HG03175 (cell line): ENCODE data around the gene NCKAP5.

Source experiments
- ATAC-seq: cut with Tn5 transposase; IDR thresholded peaks from one replicate; pipeline ENCODE4 v1.9.1; 2021; ENCODE audit warnings: mild to moderate bottlenecking, moderate library complexity; ENCODE audit not compliant: unreplicated experiment

NCKAP5 gene

DNA sequence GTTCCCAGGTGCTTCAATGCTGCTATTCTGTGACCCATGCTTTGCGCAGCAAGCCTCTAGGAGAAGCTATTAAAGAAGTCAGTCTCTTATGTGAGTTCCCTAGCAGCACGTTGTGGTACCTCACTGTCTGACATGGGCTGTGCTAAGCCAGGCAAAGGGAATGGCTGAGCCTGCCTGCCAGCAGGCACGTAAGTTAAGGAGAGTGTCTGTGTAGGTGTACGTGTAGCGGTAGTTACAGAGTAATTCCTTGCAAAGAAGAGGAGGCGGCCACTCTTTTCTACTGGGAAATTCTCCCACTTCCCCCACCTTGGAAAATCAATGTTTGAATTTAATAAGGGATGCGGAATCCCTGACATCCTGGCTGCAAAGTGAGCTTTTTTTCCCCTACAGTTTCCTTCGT, 774.7 kb downstream of the NCKAP5 start:
- no peak for ATAC-seq

DNA sequence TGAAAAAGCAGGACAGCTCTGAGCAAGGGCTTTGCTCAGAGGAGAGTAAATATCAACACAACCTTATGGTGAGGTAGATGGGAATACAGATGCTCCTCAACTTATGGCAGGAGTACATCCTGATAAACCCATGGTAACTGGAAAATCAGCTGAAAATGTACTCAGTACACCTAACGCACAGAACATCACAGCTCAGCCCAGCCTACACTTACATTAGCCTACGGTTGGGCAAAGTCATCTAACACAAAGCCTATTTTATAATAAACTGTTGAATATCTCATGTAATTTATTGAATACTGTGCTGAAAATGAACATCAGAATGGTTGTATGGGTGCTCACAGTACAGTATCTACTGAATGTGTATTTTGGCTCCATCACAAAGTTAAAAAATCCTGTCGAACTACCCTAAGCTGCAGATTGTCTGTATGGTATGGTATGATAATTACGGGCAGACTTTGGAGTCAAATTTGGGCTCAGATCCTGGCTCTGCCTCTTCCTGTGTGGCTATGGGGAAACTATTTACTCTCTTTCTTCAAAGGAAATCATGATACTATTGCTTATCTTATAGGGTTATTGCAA, 778.0 kb downstream of the NCKAP5 start:
- no peak for ATAC-seq

DNA sequence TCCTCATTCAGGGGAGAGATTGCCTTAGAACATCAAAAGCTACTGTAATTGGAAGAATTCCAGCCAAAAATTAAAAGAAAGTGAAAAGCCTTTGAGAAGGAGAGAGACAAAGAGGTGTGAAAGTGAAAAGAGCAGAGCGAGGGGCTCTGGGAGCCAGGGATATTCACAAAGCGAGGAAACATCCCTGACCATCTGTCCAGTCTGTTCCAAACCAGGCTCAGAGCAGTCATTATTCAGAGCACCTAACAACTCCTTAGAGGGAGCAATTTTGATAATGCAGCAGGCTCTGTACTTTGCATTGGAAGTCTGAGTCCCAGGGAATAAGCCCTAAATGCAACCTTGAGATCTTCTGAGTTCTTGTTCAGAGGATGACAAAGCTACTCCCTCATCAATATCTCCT, 779.2 kb downstream of the NCKAP5 start:
- ATAC-seq, result no peak

DNA sequence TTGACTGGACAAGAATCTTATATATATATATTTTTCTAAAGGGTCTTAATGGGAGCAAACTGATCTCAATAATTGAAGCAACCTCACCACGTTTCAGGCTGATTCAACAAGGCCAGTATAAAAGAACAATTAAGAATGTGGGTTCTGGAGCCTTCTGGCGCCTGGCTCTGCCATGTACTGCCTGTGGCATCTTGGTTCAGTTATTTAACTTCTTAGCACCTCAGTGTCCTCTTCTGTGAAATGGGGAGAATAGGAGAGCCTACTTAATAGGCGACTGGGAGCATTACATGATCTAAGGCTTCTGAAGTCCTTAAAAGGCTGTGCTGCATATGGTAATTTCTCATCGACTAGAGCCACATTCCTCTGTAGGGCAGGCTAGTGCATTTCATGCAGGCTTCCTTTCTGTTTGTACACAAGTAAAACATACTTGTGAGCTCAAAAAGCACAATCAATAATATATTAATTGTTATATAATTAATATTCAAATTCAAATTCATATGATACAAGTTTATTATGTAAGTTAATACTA, 779.9 kb downstream of the NCKAP5 start:
- no peak for ATAC-seq

DNA sequence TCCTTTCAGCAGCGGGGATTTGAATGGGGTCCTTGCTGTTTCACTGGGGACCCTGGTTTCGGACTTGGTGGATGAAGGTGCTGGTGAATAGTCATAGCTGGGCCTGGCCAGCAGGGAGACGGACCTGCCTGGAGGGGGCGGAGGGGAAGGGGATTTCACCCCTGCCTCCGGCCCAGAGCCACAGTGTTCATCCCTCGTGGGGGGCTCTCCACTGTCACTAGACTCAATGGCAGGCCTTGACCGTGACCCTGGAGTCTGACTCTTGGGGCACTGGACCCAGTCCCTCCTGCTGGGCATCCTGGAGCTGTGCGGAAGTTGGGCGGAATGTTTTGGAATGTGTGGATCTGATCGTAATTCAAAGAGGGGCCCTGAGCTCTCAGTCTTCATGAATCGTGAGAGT, 784.4 kb downstream of the NCKAP5 start:
- no peak for ATAC-seq

DNA sequence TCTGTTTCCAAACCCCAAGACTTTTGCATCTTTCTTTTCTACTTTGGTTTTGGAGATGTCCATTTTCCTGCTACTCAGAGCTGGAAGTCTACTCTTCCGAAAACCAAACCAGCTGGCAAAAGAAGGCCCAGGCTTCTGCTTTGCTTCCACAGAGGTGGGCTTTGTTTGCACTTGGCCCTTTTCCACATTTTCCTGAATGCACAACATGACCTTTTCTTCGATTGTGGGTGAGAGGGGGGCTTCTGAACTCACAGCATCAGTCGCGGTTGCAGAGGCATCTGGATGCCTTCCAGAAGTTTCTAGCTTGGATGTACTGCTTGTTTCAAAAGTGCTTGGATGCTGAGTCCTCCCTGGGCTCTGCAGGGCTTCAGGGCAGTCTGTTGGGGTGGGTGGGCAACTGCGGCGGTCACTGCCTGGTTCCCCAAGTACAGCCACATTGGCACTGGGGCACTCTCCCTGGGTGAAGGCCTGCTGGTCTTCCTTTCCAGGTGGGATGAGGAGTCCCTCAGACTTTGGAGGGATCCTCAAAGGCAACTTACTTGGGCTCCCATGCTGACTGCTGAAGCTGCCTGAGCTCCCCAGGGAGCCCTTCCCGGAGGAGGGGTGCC, 786.0 kb downstream of the NCKAP5 start:
- ATAC-seq, result no peak

DNA sequence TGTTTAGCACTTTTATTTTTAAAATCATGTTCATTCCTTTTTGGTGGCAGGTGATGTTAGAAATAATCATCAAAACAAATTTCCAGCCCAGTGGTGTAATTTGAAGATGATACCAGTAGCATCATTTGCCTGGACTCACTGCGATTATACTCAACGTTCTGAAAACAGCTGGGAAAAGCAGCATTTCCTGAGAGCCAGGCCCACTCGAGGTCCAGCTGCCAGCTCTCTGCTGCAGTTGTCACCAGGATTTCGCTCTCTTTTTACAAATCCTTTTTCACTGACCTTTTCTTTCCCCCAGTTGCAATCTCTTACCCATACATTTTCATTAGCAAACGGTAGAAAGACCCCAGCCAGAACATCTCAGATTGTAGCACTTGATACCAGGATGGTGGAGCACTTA, 787.6 kb downstream of the NCKAP5 start:
- no peak for ATAC-seq

DNA sequence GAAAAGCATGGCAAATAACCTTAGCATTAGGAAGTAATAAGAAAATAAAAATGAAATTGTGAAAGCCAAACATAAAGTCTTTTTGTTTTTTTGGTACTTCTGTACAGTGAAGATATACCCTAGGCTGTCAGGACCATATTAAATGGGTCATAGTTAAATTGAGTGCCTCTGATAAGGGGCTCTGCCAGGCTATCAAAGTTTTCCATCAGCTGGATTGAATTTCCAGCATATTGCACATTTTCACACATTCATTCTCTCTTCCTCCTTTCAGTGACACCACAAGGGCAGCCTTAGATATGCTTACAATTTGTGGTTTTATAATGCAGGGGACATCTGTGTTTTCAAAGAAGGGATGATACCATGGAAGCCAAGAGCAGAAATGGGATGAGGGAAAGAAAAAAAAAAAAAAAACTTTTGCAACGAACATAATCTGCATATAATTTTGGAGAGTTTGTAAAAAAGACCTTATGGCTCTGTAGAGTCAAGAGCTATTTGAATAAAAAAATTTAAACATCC, 789.0 kb downstream of the NCKAP5 start:
- ATAC-seq, result no peak

DNA sequence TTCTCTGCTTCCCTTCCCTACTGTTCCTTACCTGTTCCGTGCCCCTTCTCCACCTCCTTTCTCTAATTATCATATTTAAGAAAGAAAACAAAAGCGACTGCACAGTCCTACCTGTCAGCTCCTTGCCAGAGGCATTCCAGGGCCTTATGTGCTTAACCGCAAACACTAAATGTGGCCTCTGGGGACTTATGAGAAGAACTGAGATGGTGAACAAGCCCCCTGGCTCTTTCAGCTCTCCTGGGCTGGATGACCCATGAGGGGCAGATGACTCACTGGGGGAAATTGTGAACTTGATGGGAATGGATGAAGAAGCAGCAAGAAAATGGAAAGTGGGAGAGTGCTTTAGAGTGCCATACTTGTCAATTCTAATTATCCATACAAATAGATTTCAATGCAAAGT, 792.0 kb downstream of the NCKAP5 start:
- no peak for ATAC-seq

DNA sequence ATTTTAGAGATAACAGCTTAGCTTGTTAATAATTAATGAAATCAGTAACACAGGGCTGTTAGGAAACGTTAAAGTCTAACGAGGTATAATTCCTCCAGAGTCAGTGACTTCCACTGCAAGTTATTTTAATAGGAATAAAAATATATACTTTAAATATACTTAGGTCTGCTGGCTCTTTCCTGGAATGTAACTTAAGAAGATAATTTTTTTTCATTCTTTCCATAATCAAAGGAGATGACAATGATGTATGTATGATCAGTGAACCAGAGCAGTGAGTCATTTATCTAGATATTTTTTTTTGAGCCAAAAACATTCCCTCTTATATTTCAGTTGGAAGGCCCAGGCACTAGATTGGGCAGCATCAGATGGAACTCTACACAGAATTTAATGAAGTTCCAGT, 794.1 kb downstream of the NCKAP5 start:
- no peak for ATAC-seq

DNA sequence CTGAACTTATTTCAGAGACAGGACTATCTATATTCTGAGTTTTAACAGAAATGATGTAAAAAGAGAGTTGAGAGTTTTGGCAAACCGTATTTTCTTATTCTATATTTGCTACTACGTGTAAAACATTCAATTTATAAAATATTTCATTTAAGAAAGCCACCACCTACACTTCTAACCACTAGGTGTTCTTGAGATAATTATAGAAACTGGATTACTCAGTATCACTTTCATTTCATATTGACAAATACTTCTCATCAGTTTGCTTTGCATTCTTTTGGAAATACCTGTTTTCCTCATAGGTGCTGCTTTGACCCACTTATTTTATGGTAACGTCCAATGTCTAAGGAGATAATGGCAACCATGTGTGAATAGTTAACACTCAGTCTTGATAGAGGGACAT, 794.9 kb downstream of the NCKAP5 start:
- no peak for ATAC-seq

DNA sequence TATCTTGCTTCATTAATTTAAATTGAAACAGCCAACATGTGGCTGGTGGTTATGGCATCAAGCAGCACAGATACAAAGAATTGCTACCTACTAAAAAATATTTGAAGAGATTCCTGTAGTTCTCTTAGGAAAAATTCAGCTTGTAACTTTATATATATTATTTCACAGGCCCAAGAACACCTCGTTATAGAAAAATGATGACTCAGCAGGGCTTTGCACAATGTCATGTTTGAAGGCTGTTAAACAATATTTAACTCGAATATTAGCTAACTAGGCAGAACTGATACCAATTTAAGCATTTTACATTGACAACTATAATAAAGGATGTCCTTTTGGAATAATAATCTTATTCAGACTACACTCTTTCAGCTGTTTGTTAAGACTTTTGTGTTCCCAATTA, 795.9 kb downstream of the NCKAP5 start:
- ATAC-seq, result no peak

DNA sequence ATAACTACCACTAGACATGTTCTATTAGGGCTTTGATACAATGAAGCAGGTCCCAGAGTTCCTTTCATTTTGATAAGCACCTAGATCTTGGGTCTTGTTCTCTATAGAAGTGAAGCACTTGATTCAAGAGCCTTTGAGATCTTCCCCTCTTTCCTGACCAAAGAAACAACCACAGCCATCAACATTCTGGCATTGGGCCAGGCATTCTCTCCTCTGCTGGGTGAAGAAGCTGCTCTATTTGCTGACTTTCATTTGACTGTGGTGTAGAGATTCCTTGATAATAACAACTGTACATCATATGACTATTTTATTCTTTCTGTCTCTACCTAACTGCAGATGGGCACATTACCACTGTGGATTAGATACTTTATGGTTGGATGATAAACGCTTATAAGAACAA, 801.7 kb downstream of the NCKAP5 start:
- no peak for ATAC-seq

DNA sequence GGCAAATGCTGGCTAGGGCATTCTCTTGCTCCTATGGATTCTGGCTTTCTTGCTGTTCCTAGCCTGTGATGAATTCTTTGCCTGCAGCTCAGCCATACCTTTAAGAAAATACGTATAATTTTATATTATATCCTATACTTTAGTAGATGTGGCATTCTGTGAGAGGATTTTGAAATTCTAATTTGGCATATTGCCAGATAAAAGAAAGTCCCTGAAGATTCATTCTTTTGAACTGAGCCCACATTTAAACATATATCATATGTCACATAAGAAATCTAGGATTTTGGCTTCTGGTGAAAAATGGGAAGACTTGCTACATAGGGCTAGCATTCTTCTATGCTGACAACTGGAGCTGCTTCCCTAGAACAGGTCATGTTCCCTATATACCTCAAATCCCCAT, 806.8 kb downstream of the NCKAP5 start:
- ATAC-seq, result no peak

DNA sequence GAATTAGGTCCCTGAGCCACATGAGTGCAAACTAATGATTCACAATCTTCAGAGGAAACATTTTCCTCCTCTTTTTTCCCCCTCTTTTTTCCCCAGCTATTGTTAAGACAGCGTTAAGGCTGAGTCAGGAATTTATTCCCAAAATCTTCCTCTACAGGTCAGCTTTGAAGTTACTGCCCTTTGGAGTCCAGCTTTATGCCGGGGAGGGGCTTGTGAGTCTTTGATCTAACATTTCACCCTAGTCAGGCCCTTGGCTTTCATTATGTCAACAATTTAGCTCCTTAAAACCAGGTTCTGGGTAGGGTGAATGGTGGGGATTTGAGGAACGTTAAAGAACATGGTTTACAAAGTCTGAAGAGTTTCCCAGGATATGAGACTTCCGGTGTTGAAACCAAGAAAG, 807.3 kb downstream of the NCKAP5 start:
- no peak for ATAC-seq

DNA sequence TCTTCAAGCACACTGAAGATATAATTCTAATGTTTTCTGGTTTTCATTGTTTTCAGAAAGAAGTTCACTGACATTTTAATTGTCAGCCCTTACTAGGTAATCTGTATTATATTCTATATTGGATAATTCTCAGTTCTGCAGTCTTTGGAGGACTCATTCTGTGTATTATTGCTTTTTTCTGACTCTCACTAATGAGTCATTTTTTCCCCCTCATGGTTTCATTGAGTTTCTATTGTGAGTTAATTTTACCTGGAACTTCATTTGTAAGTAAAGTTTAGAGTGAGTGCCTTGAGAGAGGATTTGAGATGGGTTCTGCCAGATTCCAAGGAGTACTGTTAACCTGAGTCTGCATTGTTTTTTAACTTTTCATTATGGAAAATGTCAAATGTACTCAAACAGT, 807.9 kb downstream of the NCKAP5 start:
- ATAC-seq, result no peak

DNA sequence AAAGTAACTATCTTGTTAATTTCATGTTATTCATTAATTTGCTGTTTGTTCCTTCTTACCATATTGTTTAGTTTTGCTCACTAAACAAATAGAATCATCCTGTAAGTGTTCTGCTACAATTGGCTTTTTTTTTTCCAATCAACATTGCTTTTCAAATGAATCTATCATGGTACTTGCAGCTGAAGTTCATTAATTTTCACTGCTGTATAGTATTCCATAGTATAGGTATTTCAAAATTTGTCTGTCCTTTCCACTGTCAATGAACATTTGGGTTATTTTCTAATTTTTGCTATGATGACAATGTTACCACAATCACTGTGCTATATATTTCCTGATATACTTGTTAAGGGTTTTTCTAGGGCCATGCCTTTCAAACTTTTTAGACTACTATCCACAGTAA, 809.3 kb downstream of the NCKAP5 start:
- ATAC-seq, result no peak

DNA sequence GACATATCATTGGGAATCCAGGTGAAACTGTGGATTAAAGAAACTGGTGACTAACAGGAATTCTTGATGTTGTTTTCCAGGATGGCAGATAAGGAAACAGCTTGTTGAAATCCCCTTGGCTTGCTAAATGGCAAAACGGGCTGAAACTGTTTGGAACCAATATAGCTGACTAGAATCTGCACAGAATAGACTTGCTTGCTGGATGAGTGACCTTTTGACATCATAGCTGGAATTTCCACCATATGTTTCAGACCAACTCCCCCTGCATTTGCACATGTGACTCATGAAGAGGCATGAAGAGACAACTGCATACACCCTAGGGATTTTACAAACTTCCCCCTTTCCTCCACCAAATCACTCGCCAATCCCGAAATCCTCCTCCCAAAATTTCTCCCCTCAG, 810.6 kb downstream of the NCKAP5 start:
- ATAC-seq, result no peak

DNA sequence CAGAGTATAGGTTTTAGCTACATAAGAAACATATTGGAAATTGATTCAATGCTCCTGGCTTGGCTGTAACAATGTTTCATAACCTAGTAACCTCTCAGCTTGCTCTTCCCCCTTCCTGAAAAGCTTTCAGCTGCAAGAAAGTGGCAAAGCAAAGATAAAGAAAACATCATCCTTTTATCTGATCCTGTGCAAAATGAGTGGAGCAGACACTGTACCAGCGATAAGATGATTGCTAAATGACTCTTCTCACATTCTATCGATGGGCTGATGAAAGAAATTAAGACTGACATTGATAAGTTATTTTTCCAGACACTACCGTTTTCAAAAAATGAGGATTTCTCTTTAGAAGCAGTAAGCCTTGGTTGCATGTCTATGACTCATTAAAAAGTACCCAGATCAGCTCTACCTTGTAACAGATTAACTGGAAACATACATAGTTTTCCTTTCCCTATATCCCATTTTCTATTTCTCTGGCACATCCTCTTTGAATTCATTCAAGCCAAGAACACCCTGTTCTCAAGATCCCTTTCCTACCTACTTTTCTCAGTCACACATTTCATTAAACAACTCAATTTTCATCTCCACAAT, 811.2 kb downstream of the NCKAP5 start:
- ATAC-seq, result no peak

DNA sequence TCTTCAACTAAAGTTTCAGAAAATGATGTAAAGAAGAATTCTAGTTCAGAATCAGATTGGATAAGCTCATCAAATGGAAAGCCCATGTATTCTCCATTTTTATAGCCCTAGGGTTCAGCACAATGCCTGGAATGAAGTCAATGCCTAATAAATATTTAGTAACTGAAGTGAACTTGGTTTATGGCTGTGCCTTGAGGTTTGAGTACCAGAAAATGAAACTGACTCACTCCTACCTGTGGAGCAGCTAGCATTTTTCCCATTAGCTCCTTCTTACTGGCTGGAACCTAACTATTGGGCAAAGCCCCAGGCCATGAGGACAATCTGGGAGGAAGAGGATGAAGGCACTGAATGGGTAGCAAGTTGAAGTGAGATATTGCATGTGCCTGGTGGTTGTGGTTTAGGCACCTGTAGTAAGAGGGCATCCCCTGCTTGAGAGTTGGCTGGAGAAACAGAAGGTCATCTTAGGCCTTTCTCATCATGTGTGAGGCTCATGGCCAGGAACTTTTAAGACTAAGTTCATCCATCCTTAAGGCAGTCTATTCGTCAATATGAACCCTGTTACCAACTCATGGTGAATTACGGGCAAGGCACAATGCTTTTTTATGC, 813.3 kb downstream of the NCKAP5 start:
- ATAC-seq, result no peak

DNA sequence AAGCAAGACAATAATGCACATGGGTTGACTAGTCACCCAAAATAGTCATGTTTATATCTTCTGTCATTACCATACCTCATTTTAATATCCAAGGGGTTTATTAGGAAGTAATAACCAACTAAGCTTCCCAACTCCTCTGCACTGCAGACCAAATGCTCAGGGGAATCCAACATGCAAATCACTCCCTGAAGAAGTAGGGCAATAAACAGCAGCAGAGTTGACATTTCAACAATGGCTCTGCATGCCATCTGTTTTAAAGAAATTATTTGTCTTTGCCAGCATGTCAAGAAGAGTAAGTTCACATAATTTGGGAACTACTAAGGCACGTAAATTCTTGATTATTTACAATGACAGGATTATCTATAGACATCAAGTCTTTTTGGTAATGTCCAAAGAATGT, 813.9 kb downstream of the NCKAP5 start:
- ATAC-seq, result no peak
